ENCODE measurements around the gene PHKA2.

DNA sequence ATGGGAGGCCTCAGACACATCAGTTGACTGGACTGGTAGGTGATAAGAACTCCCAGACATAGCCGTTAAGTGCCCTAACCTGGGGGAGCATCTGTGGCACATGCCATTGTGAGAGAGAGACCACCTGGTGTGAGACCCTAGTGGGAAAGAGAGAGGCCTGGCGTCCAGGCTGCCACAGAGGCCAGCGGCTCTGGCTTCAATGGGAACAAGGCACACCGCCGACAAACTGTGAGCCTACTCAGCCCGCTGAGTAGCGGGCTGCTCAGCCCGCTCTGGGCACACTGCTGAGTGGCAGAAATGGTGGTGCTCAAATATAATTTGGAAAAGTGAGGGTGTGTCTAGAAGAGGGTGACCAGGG is 34.0 kb downstream of the PHKA2 start:
- TF ChIP-seq, protein P1, sequence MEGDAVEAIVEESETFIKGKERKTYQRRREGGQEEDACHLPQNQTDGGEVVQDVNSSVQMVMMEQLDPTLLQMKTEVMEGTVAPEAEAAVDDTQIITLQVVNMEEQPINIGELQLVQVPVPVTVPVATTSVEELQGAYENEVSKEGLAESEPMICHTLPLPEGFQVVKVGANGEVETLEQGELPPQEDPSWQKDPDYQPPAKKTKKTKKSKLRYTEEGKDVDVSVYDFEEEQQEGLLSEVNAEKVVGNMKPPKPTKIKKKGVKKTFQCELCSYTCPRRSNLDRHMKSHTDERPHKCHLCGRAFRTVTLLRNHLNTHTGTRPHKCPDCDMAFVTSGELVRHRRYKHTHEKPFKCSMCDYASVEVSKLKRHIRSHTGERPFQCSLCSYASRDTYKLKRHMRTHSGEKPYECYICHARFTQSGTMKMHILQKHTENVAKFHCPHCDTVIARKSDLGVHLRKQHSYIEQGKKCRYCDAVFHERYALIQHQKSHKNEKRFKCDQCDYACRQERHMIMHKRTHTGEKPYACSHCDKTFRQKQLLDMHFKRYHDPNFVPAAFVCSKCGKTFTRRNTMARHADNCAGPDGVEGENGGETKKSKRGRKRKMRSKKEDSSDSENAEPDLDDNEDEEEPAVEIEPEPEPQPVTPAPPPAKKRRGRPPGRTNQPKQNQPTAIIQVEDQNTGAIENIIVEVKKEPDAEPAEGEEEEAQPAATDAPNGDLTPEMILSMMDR (conservative IDR thresholded peaks at IDR 0.05; ENCODE audit: low read depth, low read length) = no peak
- TF ChIP-seq EZH2phosphoT487 (IDR thresholded peaks at IDR 0.05; ENCODE audit: borderline replicate concordance, low read length) = no peak
- TF ChIP-seq EZH2 (IDR thresholded peaks at IDR 0.05; ENCODE audit: low read length, unreplicated experiment) = no peak

All from PC-3 (cell line).